RWPE2 (cell line): Measurements from ENCODE around the gene LDLRAD1.

Experiments
- ATAC-seq: fragments of 200-7000 bp; cut with Tn5 transposase; 3 replicates; pipeline ENCODE4 v1.9.1; 2021; ENCODE audit warnings: low read depth
- DNase-seq: peaks from one replicate; pipeline ENCODE4 v3.0.0-alpha.2; 2020; ENCODE audit warnings: low spot score
- H3K27ac ChIP-seq: fragments of 450-650 bp; 2 replicates; pipeline ENCODE4 v1.5.1; 2017; ENCODE audit warnings: mild to moderate bottlenecking; ENCODE audit not compliant: poor library complexity, severe bottlenecking
- H3K27me3 ChIP-seq: fragments of 250-450 bp; sonication (Bioruptor Pico); 2 replicates; pipeline ENCODE4 v1.5.1; 2021; ENCODE audit warnings: mild to moderate bottlenecking, moderate library complexity; ENCODE audit not compliant: insufficient read depth, poor library complexity, severe bottlenecking
- H3K36me3 ChIP-seq: fragments of 250-450 bp; sonication (Bioruptor Pico); 2 replicates; pipeline ENCODE4 v1.5.1; 2020; ENCODE audit warnings: low read depth, mild to moderate bottlenecking, moderate library complexity
- H3K4me1 ChIP-seq: fragments of 250-450 bp; sonication (Bioruptor Pico); 2 replicates; pipeline ENCODE4 v1.5.1; 2021; ENCODE audit warnings: mild to moderate bottlenecking, moderate library complexity; ENCODE audit not compliant: insufficient read depth, poor library complexity, severe bottlenecking
- H3K4me3 ChIP-seq: fragments of 250-450 bp; sonication (Bioruptor Pico); 2 replicates; pipeline ENCODE4 v1.5.1; 2021; ENCODE audit warnings: mild to moderate bottlenecking, moderate library complexity; ENCODE audit not compliant: severe bottlenecking
- H3K9me3 ChIP-seq: fragments of 250-450 bp; sonication (Bioruptor Pico); 2 replicates; pipeline ENCODE4 v1.5.1; 2021; ENCODE audit warnings: mild to moderate bottlenecking, moderate library complexity; ENCODE audit not compliant: severe bottlenecking
- TF ChIP-seq, protein P1 (sequence below): fragments of 450-650 bp; IDR thresholded peaks from one replicate; pipeline ENCODE4 v1.5.1; 2017; ENCODE audit warnings: mild to moderate bottlenecking, moderate library complexity; ENCODE audit not compliant: poor library complexity, severe bottlenecking

Gene LDLRAD1, protein sequence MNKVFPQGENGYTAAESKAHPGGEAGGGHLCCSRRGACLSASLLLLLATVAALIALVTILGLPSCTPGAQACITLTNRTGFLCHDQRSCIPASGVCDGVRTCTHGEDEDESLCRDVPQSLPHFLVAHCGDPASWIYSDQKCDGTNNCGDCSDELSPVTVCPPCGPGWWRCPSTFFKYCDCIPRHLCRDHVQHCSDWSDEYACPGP

GRCh38 chr1:54017979-54018378, at the start of gene LDLRAD1:
LDLRAD1 (minus strand) TSS chr1:54018186; CDS start chr1:54018112, 74 bp downstream.
- DNase-seq (no peak), ATAC-seq (no peak)
- Histone ChIP-seq H3K27me3 (no peaks in the 10 kb centered on the region), H3K4me3 (no peak within 1 kb of the TSS), H3K4me1 (peaks cover 7% of the 10 kb centered on the region), H3K36me3 (no peaks in the 10 kb centered on the region), H3K9me3 (no peaks in the 10 kb centered on the region), H3K27ac (no peak within 1 kb of the TSS)
- TF ChIP-seq, protein P1, sequence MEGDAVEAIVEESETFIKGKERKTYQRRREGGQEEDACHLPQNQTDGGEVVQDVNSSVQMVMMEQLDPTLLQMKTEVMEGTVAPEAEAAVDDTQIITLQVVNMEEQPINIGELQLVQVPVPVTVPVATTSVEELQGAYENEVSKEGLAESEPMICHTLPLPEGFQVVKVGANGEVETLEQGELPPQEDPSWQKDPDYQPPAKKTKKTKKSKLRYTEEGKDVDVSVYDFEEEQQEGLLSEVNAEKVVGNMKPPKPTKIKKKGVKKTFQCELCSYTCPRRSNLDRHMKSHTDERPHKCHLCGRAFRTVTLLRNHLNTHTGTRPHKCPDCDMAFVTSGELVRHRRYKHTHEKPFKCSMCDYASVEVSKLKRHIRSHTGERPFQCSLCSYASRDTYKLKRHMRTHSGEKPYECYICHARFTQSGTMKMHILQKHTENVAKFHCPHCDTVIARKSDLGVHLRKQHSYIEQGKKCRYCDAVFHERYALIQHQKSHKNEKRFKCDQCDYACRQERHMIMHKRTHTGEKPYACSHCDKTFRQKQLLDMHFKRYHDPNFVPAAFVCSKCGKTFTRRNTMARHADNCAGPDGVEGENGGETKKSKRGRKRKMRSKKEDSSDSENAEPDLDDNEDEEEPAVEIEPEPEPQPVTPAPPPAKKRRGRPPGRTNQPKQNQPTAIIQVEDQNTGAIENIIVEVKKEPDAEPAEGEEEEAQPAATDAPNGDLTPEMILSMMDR: no peak

GRCh38 chr1:54064299-54064698, 46.3 kb upstream of the LDLRAD1 start:
- no peak overlapping the region for H3K27ac ChIP-seq
- ATAC-seq (no peak), DNase-seq (no peak)
- H3K4me3 ChIP-seq: no peak overlapping the region
- no peaks in the 10 kb centered on the region for H3K36me3 ChIP-seq
- H3K27me3 ChIP-seq: no peaks in the 10 kb centered on the region
- H3K4me1 ChIP-seq: no peaks in the 10 kb centered on the region
- H3K9me3 ChIP-seq: no peaks in the 10 kb centered on the region
- TF ChIP-seq, protein P1: no peak

DNA sequence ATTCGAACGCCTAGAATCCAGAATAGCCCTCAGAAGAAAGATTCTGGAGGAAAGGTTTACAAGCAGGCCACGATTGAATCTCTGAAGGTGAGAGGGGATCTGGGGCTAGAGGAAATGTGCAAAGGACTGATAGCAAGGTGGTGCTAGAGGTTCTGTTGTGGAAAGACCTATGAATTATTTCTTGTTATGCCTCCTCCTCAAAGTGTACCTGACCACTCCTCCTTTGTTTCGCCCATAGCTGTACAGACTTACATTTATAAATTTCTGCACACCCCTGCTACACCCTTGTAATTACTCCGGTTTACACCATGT, 36.4 kb upstream of the LDLRAD1 start:
- Histone ChIP-seq H3K27me3 (no peaks in the 10 kb centered on the region), H3K4me1 (peaks cover 9% of the 10 kb centered on the region), H3K36me3 (peaks cover 5% of the 10 kb centered on the region; the same call in 1 of the 2 replicates), H3K9me3 (no peaks in the 10 kb centered on the region), H3K27ac (no peak overlapping the region), H3K4me3 (peak overlapping the region; percentile 85)
- ATAC-seq (no peak), DNase-seq (no peak)
- TF ChIP-seq, protein P1: no peak

- DNase-seq (no peak), ATAC-seq (no peak)
- Histone ChIP-seq H3K36me3 (peaks cover 5% of the 10 kb centered on the region; the same call in 1 of the 2 replicates), H3K4me1 (peaks cover 9% of the 10 kb centered on the region), H3K9me3 (no peaks in the 10 kb centered on the region), H3K27ac (peak overlapping the region; percentile 58), H3K4me3 (peak overlapping the region; percentile 85), H3K27me3 (no peaks in the 10 kb centered on the region)
- TF ChIP-seq, protein P1: no peak
Measured at GRCh38 chr1:54053745-54054437, 35.9 kb upstream of the LDLRAD1 start.
